ENCODE measurements around the gene SAMMSON. TPM values are rescaled to one million over a fixed set of nuclear protein-coding genes. Genes with fewer than 3 reads are reported as not detected.

Gene SAMMSON
- polyA plus RNA-seq, 3 donors = not detected

GRCh38 chr3:70086336-70086735, 86.8 kb downstream of the SAMMSON start:
- no CpG with 5 or more reads among the region's 2 CpGs for whole genome bisulfite sequencing (ENCODE audit: insufficient coverage)
- no peaks in the 10 kb centered on the region for H3K9me3 ChIP-seq (replicated peaks in 1 of 2; ENCODE audit: control insufficient read depth in 1 of 2, insufficient read depth in 1 of 2, low read length in 2 of 2)
- Mint-ChIP-seq H3K4me1 (peaks cover 10% of the 10 kb centered on the region), H3K27me3 (ENCODE audit: low read depth in 3 of 3) (peaks cover 0 to 4% (median 3%) of the 10 kb centered on the region in 3 donors), H3K27ac (no peak overlapping the region), H3K36me3 (no peaks in the 10 kb centered on the region), H3K4me3 (no peak overlapping the region), H3K9me3 (peaks cover 0 to 1% (median 0%) of the 10 kb centered on the region in 7 donors)
- DNase-seq = no peak
- intact Hi-C loops (cut with micrococcal nuclease) = no loop called here
- H3K4me3 ChIP-seq (replicated peaks in 1 of 3; ENCODE audit: low read depth in 2 of 3, low read length in 3 of 3) = no peak overlapping the region
- H3K4me2 ChIP-seq (replicated peaks; ENCODE audit: extremely low read depth, low read length, poor library complexity, severe bottlenecking) = no peak overlapping the region
- peaks cover 0 to 5% of the 10 kb centered on the region in 2 donors for H3K4me1 ChIP-seq (ENCODE audit: control insufficient read depth in 1 of 2, insufficient read depth in 2 of 2, low read length in 2 of 2)
- no peak overlapping the region for H3K9ac ChIP-seq (ENCODE audit: insufficient read depth, low read length, poor library complexity, severe bottlenecking)
- no peak overlapping the region for H2AFZ ChIP-seq (ENCODE audit: insufficient read depth, low read depth, low read length, poor library complexity, severe bottlenecking)
- no peaks in the 10 kb centered on the region for H4K20me1 ChIP-seq (ENCODE audit: insufficient read depth, low read length)
- H3K36me3 ChIP-seq (replicated peaks in 1 of 2; ENCODE audit: control insufficient read depth in 1 of 2, insufficient read depth in 2 of 2, low read length in 2 of 2) = no peaks in the 10 kb centered on the region
- H3K27me3 ChIP-seq (ENCODE audit: control insufficient read depth in 2 of 2, insufficient read depth in 2 of 2, low read length in 2 of 2) = peaks cover 2 to 3% of the 10 kb centered on the region in 2 donors
- TF ChIP-seq, protein P1, sequence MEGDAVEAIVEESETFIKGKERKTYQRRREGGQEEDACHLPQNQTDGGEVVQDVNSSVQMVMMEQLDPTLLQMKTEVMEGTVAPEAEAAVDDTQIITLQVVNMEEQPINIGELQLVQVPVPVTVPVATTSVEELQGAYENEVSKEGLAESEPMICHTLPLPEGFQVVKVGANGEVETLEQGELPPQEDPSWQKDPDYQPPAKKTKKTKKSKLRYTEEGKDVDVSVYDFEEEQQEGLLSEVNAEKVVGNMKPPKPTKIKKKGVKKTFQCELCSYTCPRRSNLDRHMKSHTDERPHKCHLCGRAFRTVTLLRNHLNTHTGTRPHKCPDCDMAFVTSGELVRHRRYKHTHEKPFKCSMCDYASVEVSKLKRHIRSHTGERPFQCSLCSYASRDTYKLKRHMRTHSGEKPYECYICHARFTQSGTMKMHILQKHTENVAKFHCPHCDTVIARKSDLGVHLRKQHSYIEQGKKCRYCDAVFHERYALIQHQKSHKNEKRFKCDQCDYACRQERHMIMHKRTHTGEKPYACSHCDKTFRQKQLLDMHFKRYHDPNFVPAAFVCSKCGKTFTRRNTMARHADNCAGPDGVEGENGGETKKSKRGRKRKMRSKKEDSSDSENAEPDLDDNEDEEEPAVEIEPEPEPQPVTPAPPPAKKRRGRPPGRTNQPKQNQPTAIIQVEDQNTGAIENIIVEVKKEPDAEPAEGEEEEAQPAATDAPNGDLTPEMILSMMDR (IDR thresholded peaks at IDR 0.05) = no peak
- no peak overlapping the region for H3K27ac ChIP-seq (ENCODE audit: low read depth in 1 of 2, low read length in 2 of 2)
- H3K79me2 ChIP-seq (ENCODE audit: insufficient read depth, low read length) = no peaks in the 10 kb centered on the region

DNA sequence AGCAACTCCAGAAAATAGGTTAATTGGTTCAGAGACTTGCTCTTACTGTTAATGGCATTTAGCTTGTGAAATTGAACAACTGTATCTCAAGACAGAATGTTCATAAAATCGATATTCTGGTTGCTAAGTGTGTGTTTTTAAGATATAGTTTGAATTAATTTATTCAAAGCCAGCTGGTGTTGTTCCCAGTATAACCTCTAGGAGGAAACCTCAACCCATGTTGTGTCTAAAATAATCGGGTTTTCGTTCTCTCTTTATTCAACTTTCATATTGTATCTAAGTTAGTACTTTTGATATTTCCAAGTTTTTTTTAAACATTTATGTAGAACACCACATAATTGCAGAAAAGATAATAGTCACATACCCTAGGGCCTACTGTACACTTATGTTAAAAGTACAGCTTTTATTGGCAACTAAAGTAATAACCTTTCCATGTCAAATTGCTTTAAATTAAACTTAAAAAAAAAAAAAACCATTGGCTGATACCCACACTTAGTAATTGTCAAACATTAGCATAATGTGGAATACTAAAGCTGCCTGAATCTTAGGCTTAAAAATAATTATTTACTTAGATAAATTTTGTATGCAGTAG, 90.9 kb downstream of the SAMMSON start:
- Histone ChIP-seq H3K4me2 (replicated peaks; ENCODE audit: extremely low read depth, low read length, poor library complexity, severe bottlenecking) (no peak overlapping the region), H2AFZ (ENCODE audit: insufficient read depth, low read depth, low read length, poor library complexity, severe bottlenecking) (no peak overlapping the region), H3K27ac (ENCODE audit: low read depth in 1 of 2, low read length in 2 of 2) (no peak overlapping the region), H3K4me1 (ENCODE audit: control insufficient read depth in 1 of 2, insufficient read depth in 2 of 2, low read length in 2 of 2) (peaks cover 0 to 5% of the 10 kb centered on the region in 2 donors), H3K79me2 (ENCODE audit: insufficient read depth, low read length) (no peaks in the 10 kb centered on the region), H3K4me3 (replicated peaks in 1 of 3; ENCODE audit: low read depth in 2 of 3, low read length in 3 of 3) (no peak overlapping the region), H3K27me3 (ENCODE audit: control insufficient read depth in 2 of 2, insufficient read depth in 2 of 2, low read length in 2 of 2) (peaks cover 2 to 3% of the 10 kb centered on the region in 2 donors), H4K20me1 (ENCODE audit: insufficient read depth, low read length) (no peaks in the 10 kb centered on the region), H3K36me3 (replicated peaks in 1 of 2; ENCODE audit: control insufficient read depth in 1 of 2, insufficient read depth in 2 of 2, low read length in 2 of 2) (no peaks in the 10 kb centered on the region), H3K9me3 (replicated peaks in 1 of 2; ENCODE audit: control insufficient read depth in 1 of 2, insufficient read depth in 1 of 2, low read length in 2 of 2) (no peaks in the 10 kb centered on the region), H3K9ac (ENCODE audit: insufficient read depth, low read length, poor library complexity, severe bottlenecking) (no peak overlapping the region)
- TF ChIP-seq, protein P1 (IDR thresholded peaks at IDR 0.05) = peak; percentile 79
- Mint-ChIP-seq H3K27ac (no peak overlapping the region), H3K9me3 (no peaks in the 10 kb centered on the region), H3K27me3 (ENCODE audit: low read depth in 3 of 3) (peaks cover 0 to 3% (median 1%) of the 10 kb centered on the region in 3 donors), H3K36me3 (no peaks in the 10 kb centered on the region), H3K4me3 (no peak overlapping the region), H3K4me1 (peaks cover 6% of the 10 kb centered on the region)
- DNase-seq = no peak
- no CpG with 5 or more reads among the region's 3 CpGs for WGBS (ENCODE audit: insufficient coverage)
- intact Hi-C loops (cut with micrococcal nuclease) = no loop called here
